ENCODE measurements around the gene FBXO11. TPM values are rescaled to one million over a fixed set of nuclear protein-coding genes. Genes with fewer than 3 reads are reported as not detected.

Gene FBXO11
- total RNA-seq, 1 donor, result 57.9 TPM

GRCh38 chr2:47803363-47803762 lies 102.9 kb downstream of the FBXO11 start:
- H2AFZ ChIP-seq (ENCODE audit: low read length), result no peak overlapping the region
- no peak overlapping the region for H3K27ac ChIP-seq (ENCODE audit: low read depth, low read length)
- DNase-seq (ENCODE audit: insufficient read length, low spot score, missing footprints), result no peak
- peaks cover 90% of the 10 kb centered on the region for H3K36me3 ChIP-seq (ENCODE audit: insufficient read depth, low read length)
- no peak overlapping the region for H3K4me2 ChIP-seq (ENCODE audit: insufficient read depth, low read length)
- no peaks in the 10 kb centered on the region for H3K4me1 ChIP-seq (ENCODE audit: insufficient read depth, low read length)
- H3K4me3 ChIP-seq (ENCODE audit: insufficient read depth, low read length), result no peak overlapping the region
- H3K9me3 ChIP-seq (ENCODE audit: low read depth, low read length), result no peaks in the 10 kb centered on the region
- peaks cover 32% of the 10 kb centered on the region for H3K79me2 ChIP-seq (ENCODE audit: insufficient read depth, low read length)
- no peaks in the 10 kb centered on the region for H3K27me3 ChIP-seq (ENCODE audit: insufficient read depth, low read length)
- peaks cover 9% of the 10 kb centered on the region for H4K20me1 ChIP-seq (ENCODE audit: insufficient read depth, low read length)
- no peak for TF ChIP-seq CTCF (IDR thresholded peaks at IDR 0.05; ENCODE audit: extremely low read depth, low read depth, low read length)

- Histone ChIP-seq H2AFZ (ENCODE audit: low read length) (no peak overlapping the region), H3K36me3 (ENCODE audit: insufficient read depth, low read length) (peaks cover 90% of the 10 kb centered on the region), H3K4me1 (ENCODE audit: insufficient read depth, low read length) (no peaks in the 10 kb centered on the region), H3K9me3 (ENCODE audit: low read depth, low read length) (no peaks in the 10 kb centered on the region), H3K4me2 (ENCODE audit: insufficient read depth, low read length) (no peak overlapping the region), H3K27ac (ENCODE audit: low read depth, low read length) (no peak overlapping the region), H3K27me3 (ENCODE audit: insufficient read depth, low read length) (no peaks in the 10 kb centered on the region), H4K20me1 (ENCODE audit: insufficient read depth, low read length) (peaks cover 15% of the 10 kb centered on the region), H3K79me2 (ENCODE audit: insufficient read depth, low read length) (peaks cover 45% of the 10 kb centered on the region), H3K4me3 (ENCODE audit: insufficient read depth, low read length) (no peak overlapping the region)
- no peak for DNase-seq (ENCODE audit: insufficient read length, low spot score, missing footprints)
- TF ChIP-seq CTCF (IDR thresholded peaks at IDR 0.05; ENCODE audit: extremely low read depth, low read depth, low read length), result no peak
These were observed 105.2 kb downstream of the FBXO11 start for GRCh38 chr2:47801118-47801517.

- Histone ChIP-seq H3K79me2 (ENCODE audit: insufficient read depth, low read length) (peaks cover 58% of the 10 kb centered on the region), H3K9me3 (ENCODE audit: low read depth, low read length) (no peaks in the 10 kb centered on the region), H4K20me1 (ENCODE audit: insufficient read depth, low read length) (peaks cover 15% of the 10 kb centered on the region), H3K4me3 (ENCODE audit: insufficient read depth, low read length) (no peak overlapping the region), H3K27ac (ENCODE audit: low read depth, low read length) (no peak overlapping the region), H3K27me3 (ENCODE audit: insufficient read depth, low read length) (no peaks in the 10 kb centered on the region), H3K4me1 (ENCODE audit: insufficient read depth, low read length) (no peaks in the 10 kb centered on the region), H3K36me3 (ENCODE audit: insufficient read depth, low read length) (peaks cover 88% of the 10 kb centered on the region), H2AFZ (ENCODE audit: low read length) (no peak overlapping the region), H3K4me2 (ENCODE audit: insufficient read depth, low read length) (no peak overlapping the region)
- DNase-seq (ENCODE audit: insufficient read length, low spot score, missing footprints), result no peak
- no peak for TF ChIP-seq CTCF (IDR thresholded peaks at IDR 0.05; ENCODE audit: extremely low read depth, low read depth, low read length)
These were observed 107.2 kb downstream of the FBXO11 start for GRCh38 chr2:47799031-47799609.

- no peaks in the 10 kb centered on the region for H3K27me3 ChIP-seq (ENCODE audit: insufficient read depth, low read length)
- H3K4me2 ChIP-seq (ENCODE audit: insufficient read depth, low read length), result no peak overlapping the region
- H3K27ac ChIP-seq (ENCODE audit: low read depth, low read length), result no peak overlapping the region
- peaks cover 15% of the 10 kb centered on the region for H4K20me1 ChIP-seq (ENCODE audit: insufficient read depth, low read length)
- no peak overlapping the region for H3K4me3 ChIP-seq (ENCODE audit: insufficient read depth, low read length)
- no peak for DNase-seq (ENCODE audit: insufficient read length, low spot score, missing footprints)
- peaks cover 84% of the 10 kb centered on the region for H3K36me3 ChIP-seq (ENCODE audit: insufficient read depth, low read length)
- H3K4me1 ChIP-seq (ENCODE audit: insufficient read depth, low read length), result no peaks in the 10 kb centered on the region
- H3K79me2 ChIP-seq (ENCODE audit: insufficient read depth, low read length), result peaks cover 60% of the 10 kb centered on the region
- no peak for TF ChIP-seq CTCF (IDR thresholded peaks at IDR 0.05; ENCODE audit: extremely low read depth, low read depth, low read length)
- H3K9me3 ChIP-seq (ENCODE audit: low read depth, low read length), result no peaks in the 10 kb centered on the region
- no peak overlapping the region for H2AFZ ChIP-seq (ENCODE audit: low read length)
These were observed 107.7 kb downstream of the FBXO11 start for GRCh38 chr2:47798631-47799030.

Data from osteoblast (primary cell).